Stomach (tissue), 4 donors: ENCODE results near the gene FIBP.

Source experiments
- EP300 ChIP-seq: sonication (generic); formaldehyde crosslinking; IDR thresholded peaks from one replicate; pipeline ENCODE4 v1.6.1; 2017; ENCODE audit warnings: antibody characterized with exemption
- TF ChIP-seq, protein P1 (sequence below), 7 experiments: fragments of 450-650 bp in 4 of 7; fragments of 200-600 bp in 3 of 7; sonication (generic) in 3 of 7; IDR thresholded peaks; one replicate each; pipeline ENCODE4 v1.5.1; 2016 to 2019; ENCODE audit warnings: antibody characterized with exemption in 7 of 7, control low read depth in 2 of 7, mild to moderate bottlenecking in 1 of 7

DNA sequence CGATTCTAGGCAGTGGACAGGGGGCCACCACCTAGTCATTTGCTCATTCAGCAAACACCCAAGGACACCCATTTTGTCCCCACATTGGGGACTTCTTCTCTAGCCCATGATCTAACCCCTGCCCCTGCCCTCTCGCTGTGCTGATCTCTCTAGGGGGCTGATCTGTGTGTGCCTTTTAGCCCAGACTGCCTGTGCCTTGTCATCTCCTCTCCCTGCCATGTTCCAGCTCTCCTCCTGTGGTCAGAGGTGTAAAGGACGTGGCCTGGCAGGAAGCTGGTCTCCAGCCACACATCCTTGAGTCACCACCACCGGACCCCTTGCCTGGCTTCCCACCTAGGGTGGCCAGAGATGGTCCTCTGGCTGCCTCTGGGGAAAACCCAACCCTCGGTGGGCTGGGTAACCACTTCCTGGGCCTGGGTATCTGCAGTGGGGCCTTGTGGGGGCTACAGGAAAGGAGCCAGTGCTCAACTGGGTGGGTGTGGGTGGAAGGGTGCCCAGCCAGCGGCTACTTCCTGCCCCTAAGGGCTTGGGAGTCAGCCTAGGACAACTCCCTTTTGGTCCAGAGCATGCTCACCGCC lies 7.3 kb downstream of the FIBP start:
- TF ChIP-seq, protein P1, sequence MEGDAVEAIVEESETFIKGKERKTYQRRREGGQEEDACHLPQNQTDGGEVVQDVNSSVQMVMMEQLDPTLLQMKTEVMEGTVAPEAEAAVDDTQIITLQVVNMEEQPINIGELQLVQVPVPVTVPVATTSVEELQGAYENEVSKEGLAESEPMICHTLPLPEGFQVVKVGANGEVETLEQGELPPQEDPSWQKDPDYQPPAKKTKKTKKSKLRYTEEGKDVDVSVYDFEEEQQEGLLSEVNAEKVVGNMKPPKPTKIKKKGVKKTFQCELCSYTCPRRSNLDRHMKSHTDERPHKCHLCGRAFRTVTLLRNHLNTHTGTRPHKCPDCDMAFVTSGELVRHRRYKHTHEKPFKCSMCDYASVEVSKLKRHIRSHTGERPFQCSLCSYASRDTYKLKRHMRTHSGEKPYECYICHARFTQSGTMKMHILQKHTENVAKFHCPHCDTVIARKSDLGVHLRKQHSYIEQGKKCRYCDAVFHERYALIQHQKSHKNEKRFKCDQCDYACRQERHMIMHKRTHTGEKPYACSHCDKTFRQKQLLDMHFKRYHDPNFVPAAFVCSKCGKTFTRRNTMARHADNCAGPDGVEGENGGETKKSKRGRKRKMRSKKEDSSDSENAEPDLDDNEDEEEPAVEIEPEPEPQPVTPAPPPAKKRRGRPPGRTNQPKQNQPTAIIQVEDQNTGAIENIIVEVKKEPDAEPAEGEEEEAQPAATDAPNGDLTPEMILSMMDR (IDR thresholded peaks at IDR 0.05), result no peak
- TF ChIP-seq EP300, result no peak
